SK-N-SH (cell line): ENCODE results near the gene HRH1. TPM values are rescaled to one million over a fixed set of nuclear protein-coding genes. Genes with fewer than 3 reads are reported as not detected.

Source experiments
- CTCF ChIA-PET: fragments of 300-600, 350-600 bp; formaldehyde crosslinking; extraction: SDS; loops from one replicate; lab custom pipeline; 2021; lab: Yijun Ruan, JAX
- POLR2A ChIA-PET: fragments of 350-600 bp; sonication (Branson Sonifier 250); formaldehyde crosslinking; extraction: SDS; loops from one replicate; lab custom pipeline; 2020; ENCODE audit warnings: antibody characterized with exemption, inconsistent platforms; lab: Yijun Ruan, JAX
- DNase-seq: peaks from one replicate; pipeline ENCODE4 v3.0.0; 2012
- H2AFZ ChIP-seq: fragments of 200-600 bp; sonication (generic); 2 replicates; pipeline ENCODE4 v1.8.1; 2016; ENCODE audit warnings: antibody characterized with exemption, mild to moderate bottlenecking, low read depth
- H3F3A ChIP-seq: fragments of 200-600 bp; sonication (generic); replicated peaks from 2 replicates; pipeline ENCODE3; 2016; ENCODE audit warnings: antibody characterized with exemption, mild to moderate bottlenecking; ENCODE audit not compliant: insufficient read depth
- H3K27ac ChIP-seq, 2 experiments: fragments of 200-500 bp in 1 of 2; fragments of 200-600 bp in 1 of 2; sonication (Bioruptor generic) in 1 of 2; sonication (generic), shearing (Covaris generic) in 1 of 2; 2 replicates each; pipeline versions ENCODE4 v1.5.1 to v1.6.1; 2014 to 2016; ENCODE audit warnings: low read depth in 2 of 2, inconsistent platforms in 1 of 2, low read length in 1 of 2, mild to moderate bottlenecking in 1 of 2, mixed read lengths in 1 of 2
- H3K27me3 ChIP-seq: fragments of 200-600 bp; sonication (generic), shearing (Covaris generic); 2 replicates; pipeline ENCODE4 v1.6.1; 2016; ENCODE audit warnings: mixed run types; ENCODE audit not compliant: insufficient read depth
- H3K36me3 ChIP-seq, 2 experiments: fragments of 200-500 bp in 1 of 2; fragments of 200-600 bp in 1 of 2; sonication (Bioruptor generic) in 1 of 2; sonication (generic) in 1 of 2; replicated peaks in 1 of 2; 2 replicates each; pipeline versions ENCODE3 to v1.5.1; 2014 to 2016; ENCODE audit warnings: low read length in 1 of 2, mild to moderate bottlenecking in 1 of 2; ENCODE audit not compliant: insufficient read depth in 2 of 2, control insufficient read depth in 1 of 2
- H3K4me1 ChIP-seq, 2 experiments: fragments of 200-500 bp in 1 of 2; fragments of 200-600 bp in 1 of 2; sonication (Bioruptor generic) in 1 of 2; sonication (generic), shearing (Covaris generic) in 1 of 2; 2 replicates each; pipeline versions ENCODE4 v1.5.1 to v1.6.1; 2014 to 2016; ENCODE audit warnings: low read depth in 1 of 2, low read length in 1 of 2, mixed run types in 1 of 2; ENCODE audit not compliant: insufficient read depth in 2 of 2, control insufficient read depth in 1 of 2
- H3K4me2 ChIP-seq: fragments of 200-600 bp; sonication (generic), shearing (Covaris generic); 2 replicates; pipeline ENCODE4 v1.6.1; 2017; ENCODE audit warnings: mixed run types
- H3K4me3 ChIP-seq, 2 experiments: fragments of 200-500 bp in 1 of 2; fragments of 200-600 bp in 1 of 2; sonication (Bioruptor generic) in 1 of 2; sonication (generic), shearing (Covaris generic) in 1 of 2; 2 replicates each; pipeline versions ENCODE4 v1.5.1 to v1.8.1; 2014 to 2016; ENCODE audit warnings: low read depth in 2 of 2, inconsistent platforms in 1 of 2, low read length in 1 of 2, mild to moderate bottlenecking in 1 of 2, mixed read lengths in 1 of 2, moderate library complexity in 1 of 2
- H3K79me2 ChIP-seq: fragments of 200-600 bp; sonication (generic); 2 replicates; pipeline ENCODE4 v1.8.1; 2017; ENCODE audit warnings: mild to moderate bottlenecking; ENCODE audit not compliant: insufficient read depth
- H3K9ac ChIP-seq: fragments of 200-600 bp; sonication (generic); 2 replicates; pipeline ENCODE4 v1.6.1; 2017; ENCODE audit warnings: mixed run types
- H3K9me2 ChIP-seq: fragments of 200-600 bp; sonication (generic); 2 replicates; pipeline ENCODE4 v1.6.1; 2017; ENCODE audit warnings: mixed run types
- H3K9me3 ChIP-seq: fragments of 200-600 bp; sonication (generic); 2 replicates; pipeline ENCODE4 v1.6.1; 2017; ENCODE audit warnings: mixed run types, mild to moderate bottlenecking, moderate library complexity
- H4K20me1 ChIP-seq: fragments of 200-600 bp; sonication (generic); 2 replicates; pipeline ENCODE4 v1.6.1; 2017; ENCODE audit warnings: mild to moderate bottlenecking, mixed run types; ENCODE audit not compliant: insufficient read depth
- CHD2 ChIP-seq: fragments of 150-350 bp; IDR thresholded peaks from 2 replicates; pipeline ENCODE4 v1.6.1; 2018; ENCODE audit warnings: low read length; ENCODE audit not compliant: partially characterized antibody
- ELF1 ChIP-seq: IDR thresholded peaks from 2 replicates; pipeline ENCODE4 v1.4.0; 2012
- FOXJ3 ChIP-seq: sonication (generic); formaldehyde crosslinking; IDR thresholded peaks from 2 replicates; pipeline ENCODE4 v1.5.1; 2020; ENCODE audit warnings: mild to moderate bottlenecking, missing genetic modification reagents
- GATA2 ChIP-seq: sonication (generic); formaldehyde crosslinking; IDR thresholded peaks from 2 replicates; pipeline ENCODE4 v1.5.0; 2020; ENCODE audit warnings: mild to moderate bottlenecking, missing genetic modification reagents
- MEF2A ChIP-seq: IDR thresholded peaks from 2 replicates; pipeline ENCODE4 v1.4.0; 2012; ENCODE audit warnings: low read depth, borderline replicate concordance
- MXI1 ChIP-seq: IDR thresholded peaks from 2 replicates; pipeline ENCODE4 v1.6.1; 2012; ENCODE audit warnings: mild to moderate bottlenecking, low read depth, low read length, improper control_type of control experiment
- NRF1 ChIP-seq: IDR thresholded peaks from 2 replicates; pipeline ENCODE4 v1.6.1; 2012; ENCODE audit warnings: low read depth, mild to moderate bottlenecking, low read length
- POLR2AphosphoS5 ChIP-seq: IDR thresholded peaks from 2 replicates; pipeline ENCODE4 v1.6.1; 2012; ENCODE audit warnings: low read depth, low read length
- RAD21 ChIP-seq: IDR thresholded peaks from 2 replicates; pipeline ENCODE4 v1.6.1; 2012; ENCODE audit warnings: mild to moderate bottlenecking, low read length
- RCOR1 ChIP-seq: fragments of 150-350 bp; IDR thresholded peaks from 2 replicates; pipeline ENCODE4 v1.6.1; 2017; ENCODE audit warnings: antibody characterized with exemption, low read length
- RFX5 ChIP-seq: IDR thresholded peaks from 2 replicates; pipeline ENCODE4 v1.6.1; 2012; ENCODE audit warnings: mild to moderate bottlenecking, improper control_type of control experiment, low read length
- RXRA ChIP-seq: IDR thresholded peaks from 2 replicates; pipeline ENCODE4 v1.4.0; 2012; ENCODE audit warnings: low read depth, mild to moderate bottlenecking, borderline replicate concordance
- SMC3 ChIP-seq: IDR thresholded peaks from 2 replicates; pipeline ENCODE4 v1.6.1; 2012; ENCODE audit warnings: low read depth, low read length, improper control_type of control experiment
- USF2 ChIP-seq: fragments of 150-350 bp; IDR thresholded peaks from 2 replicates; pipeline ENCODE4 v1.6.1; 2017; ENCODE audit warnings: antibody characterized with exemption, low read length, low read depth, borderline replicate concordance
- YY1 ChIP-seq: IDR thresholded peaks from 2 replicates; pipeline ENCODE4 v1.4.0; 2012; ENCODE audit warnings: low read depth, mild to moderate bottlenecking
- WGBS: methylation state at CpG from one replicate; pipeline ENCODE4 v1.1.6; 2017; ENCODE audit warnings: low lambda C conversion rate; 5-methylcytosine and 5-hydroxymethylcytosine counted together
- polyA plus RNA-seq, 3 experiments: library from polyadenylated mRNA; depleted of rRNA; stranded (reverse); fragments of >200 nt; gene quantifications; 2 replicates each; pipeline ENCODE4 v1.2.3, GENCODE V29; 2012
- TF ChIP-seq, protein P1 (sequence below): IDR thresholded peaks from 2 replicates; pipeline ENCODE4 v1.6.1; 2012; ENCODE audit warnings: mild to moderate bottlenecking, low read depth, low read length, moderate library complexity
- TF ChIP-seq, protein P2 (sequence below): IDR thresholded peaks from 2 replicates; pipeline ENCODE4 v1.4.0; 2012; ENCODE audit warnings: low read depth, borderline replicate concordance
- TF ChIP-seq, protein P3 (sequence below): fragments of 200-600 bp; sonication (generic); IDR thresholded peaks from 2 replicates; pipeline ENCODE4 v1.6.1; 2017; ENCODE audit warnings: antibody characterized with exemption, mild to moderate bottlenecking, moderate library complexity

HRH1 gene
- polyA plus RNA-seq, 1 of the 3 experiments (the other 2 are of a cell fraction) = 6.2 TPM

- Histone ChIP-seq H3F3A (no peaks in the 10 kb centered on the region), H3K27ac (no peak overlapping the region), H3K4me2 (no peak overlapping the region), H2AFZ (no peak overlapping the region), H3K9ac (no peak overlapping the region), H3K79me2 (no peaks in the 10 kb centered on the region), H3K9me3 (no peaks in the 10 kb centered on the region), H3K27me3 (no peaks in the 10 kb centered on the region), H4K20me1 (no peaks in the 10 kb centered on the region), H3K9me2 (no peaks in the 10 kb centered on the region), H3K36me3 (no peaks in the 10 kb centered on the region), H3K4me1 (peaks cover 0 to 3% of the 10 kb centered on the region in 2 experiments; a peak in 1 of 4 replicates), H3K4me3 (no peak overlapping the region)
- no peak for DNase-seq
- whole genome bisulfite sequencing = 81% methylated on average over 3 of the region's 3 CpGs
- ChIA-PET POLR2A (no interaction called here), CTCF (interaction anchor here (0.7 kb wide), 1 partner anchor 377 kb away, joined by 3 read pairs; no protein-coding TSS in a partner anchor)
- TF ChIP-seq MEF2A (no peak), CHD2 (no peak), FOXJ3 (CRISPR knock-in tag) (no peak), GATA2 (CRISPR knock-in tag) (no peak), POLR2AphosphoS5 (no peak), ELF1 (no peak), RXRA (no peak), RFX5 (no peak), RAD21 (no peak), RCOR1 (no peak), MXI1 (no peak), NRF1 (no peak), USF2 (no peak), SMC3 (no peak), YY1 (no peak)
- TF ChIP-seq, protein P1, sequence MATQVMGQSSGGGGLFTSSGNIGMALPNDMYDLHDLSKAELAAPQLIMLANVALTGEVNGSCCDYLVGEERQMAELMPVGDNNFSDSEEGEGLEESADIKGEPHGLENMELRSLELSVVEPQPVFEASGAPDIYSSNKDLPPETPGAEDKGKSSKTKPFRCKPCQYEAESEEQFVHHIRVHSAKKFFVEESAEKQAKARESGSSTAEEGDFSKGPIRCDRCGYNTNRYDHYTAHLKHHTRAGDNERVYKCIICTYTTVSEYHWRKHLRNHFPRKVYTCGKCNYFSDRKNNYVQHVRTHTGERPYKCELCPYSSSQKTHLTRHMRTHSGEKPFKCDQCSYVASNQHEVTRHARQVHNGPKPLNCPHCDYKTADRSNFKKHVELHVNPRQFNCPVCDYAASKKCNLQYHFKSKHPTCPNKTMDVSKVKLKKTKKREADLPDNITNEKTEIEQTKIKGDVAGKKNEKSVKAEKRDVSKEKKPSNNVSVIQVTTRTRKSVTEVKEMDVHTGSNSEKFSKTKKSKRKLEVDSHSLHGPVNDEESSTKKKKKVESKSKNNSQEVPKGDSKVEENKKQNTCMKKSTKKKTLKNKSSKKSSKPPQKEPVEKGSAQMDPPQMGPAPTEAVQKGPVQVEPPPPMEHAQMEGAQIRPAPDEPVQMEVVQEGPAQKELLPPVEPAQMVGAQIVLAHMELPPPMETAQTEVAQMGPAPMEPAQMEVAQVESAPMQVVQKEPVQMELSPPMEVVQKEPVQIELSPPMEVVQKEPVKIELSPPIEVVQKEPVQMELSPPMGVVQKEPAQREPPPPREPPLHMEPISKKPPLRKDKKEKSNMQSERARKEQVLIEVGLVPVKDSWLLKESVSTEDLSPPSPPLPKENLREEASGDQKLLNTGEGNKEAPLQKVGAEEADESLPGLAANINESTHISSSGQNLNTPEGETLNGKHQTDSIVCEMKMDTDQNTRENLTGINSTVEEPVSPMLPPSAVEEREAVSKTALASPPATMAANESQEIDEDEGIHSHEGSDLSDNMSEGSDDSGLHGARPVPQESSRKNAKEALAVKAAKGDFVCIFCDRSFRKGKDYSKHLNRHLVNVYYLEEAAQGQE = no peak
- TF ChIP-seq, protein P2, sequence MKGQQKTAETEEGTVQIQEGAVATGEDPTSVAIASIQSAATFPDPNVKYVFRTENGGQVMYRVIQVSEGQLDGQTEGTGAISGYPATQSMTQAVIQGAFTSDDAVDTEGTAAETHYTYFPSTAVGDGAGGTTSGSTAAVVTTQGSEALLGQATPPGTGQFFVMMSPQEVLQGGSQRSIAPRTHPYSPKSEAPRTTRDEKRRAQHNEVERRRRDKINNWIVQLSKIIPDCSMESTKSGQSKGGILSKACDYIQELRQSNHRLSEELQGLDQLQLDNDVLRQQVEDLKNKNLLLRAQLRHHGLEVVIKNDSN = no peak
- TF ChIP-seq, protein P3, sequence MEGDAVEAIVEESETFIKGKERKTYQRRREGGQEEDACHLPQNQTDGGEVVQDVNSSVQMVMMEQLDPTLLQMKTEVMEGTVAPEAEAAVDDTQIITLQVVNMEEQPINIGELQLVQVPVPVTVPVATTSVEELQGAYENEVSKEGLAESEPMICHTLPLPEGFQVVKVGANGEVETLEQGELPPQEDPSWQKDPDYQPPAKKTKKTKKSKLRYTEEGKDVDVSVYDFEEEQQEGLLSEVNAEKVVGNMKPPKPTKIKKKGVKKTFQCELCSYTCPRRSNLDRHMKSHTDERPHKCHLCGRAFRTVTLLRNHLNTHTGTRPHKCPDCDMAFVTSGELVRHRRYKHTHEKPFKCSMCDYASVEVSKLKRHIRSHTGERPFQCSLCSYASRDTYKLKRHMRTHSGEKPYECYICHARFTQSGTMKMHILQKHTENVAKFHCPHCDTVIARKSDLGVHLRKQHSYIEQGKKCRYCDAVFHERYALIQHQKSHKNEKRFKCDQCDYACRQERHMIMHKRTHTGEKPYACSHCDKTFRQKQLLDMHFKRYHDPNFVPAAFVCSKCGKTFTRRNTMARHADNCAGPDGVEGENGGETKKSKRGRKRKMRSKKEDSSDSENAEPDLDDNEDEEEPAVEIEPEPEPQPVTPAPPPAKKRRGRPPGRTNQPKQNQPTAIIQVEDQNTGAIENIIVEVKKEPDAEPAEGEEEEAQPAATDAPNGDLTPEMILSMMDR = no peak
Observed at GRCh38 chr3:11115548-11115947, 38.7 kb upstream of the HRH1 start.
